ENCODE data around the gene ALDH16A1.
A peak's percentile ranks its signal among the peaks of the same experiment; 100 is the strongest.

ALDH16A1 gene

GRCh38 chr19:49473868-49474541 lies 21.0 kb downstream of the ALDH16A1 start, which contains the start of gene FLT3LG:
Gene FLT3LG, plus strand, starts transcription at chr19:49474215. Its CDS starts 425 bp downstream, at chr19:49474640.
- H3K4me3 ChIP-seq (ENCODE audit: low read length): peak within 1 kb of the TSS; percentile 76
- TF ChIP-seq, protein P1, sequence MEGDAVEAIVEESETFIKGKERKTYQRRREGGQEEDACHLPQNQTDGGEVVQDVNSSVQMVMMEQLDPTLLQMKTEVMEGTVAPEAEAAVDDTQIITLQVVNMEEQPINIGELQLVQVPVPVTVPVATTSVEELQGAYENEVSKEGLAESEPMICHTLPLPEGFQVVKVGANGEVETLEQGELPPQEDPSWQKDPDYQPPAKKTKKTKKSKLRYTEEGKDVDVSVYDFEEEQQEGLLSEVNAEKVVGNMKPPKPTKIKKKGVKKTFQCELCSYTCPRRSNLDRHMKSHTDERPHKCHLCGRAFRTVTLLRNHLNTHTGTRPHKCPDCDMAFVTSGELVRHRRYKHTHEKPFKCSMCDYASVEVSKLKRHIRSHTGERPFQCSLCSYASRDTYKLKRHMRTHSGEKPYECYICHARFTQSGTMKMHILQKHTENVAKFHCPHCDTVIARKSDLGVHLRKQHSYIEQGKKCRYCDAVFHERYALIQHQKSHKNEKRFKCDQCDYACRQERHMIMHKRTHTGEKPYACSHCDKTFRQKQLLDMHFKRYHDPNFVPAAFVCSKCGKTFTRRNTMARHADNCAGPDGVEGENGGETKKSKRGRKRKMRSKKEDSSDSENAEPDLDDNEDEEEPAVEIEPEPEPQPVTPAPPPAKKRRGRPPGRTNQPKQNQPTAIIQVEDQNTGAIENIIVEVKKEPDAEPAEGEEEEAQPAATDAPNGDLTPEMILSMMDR (conservative IDR thresholded peaks at IDR 0.05; ENCODE audit: low read length): peak; percentile 79
- DNase-seq (ENCODE audit: low read depth): peak; percentile 73

- TF ChIP-seq, protein P1 (conservative IDR thresholded peaks at IDR 0.05; ENCODE audit: low read length): no peak
- no peak for DNase-seq (ENCODE audit: low read depth)
- H3K4me3 ChIP-seq (ENCODE audit: low read length): peak overlapping the region; percentile 76
Measured at GRCh38 chr19:49474542-49474924, 21.5 kb downstream of the ALDH16A1 start.

DNA sequence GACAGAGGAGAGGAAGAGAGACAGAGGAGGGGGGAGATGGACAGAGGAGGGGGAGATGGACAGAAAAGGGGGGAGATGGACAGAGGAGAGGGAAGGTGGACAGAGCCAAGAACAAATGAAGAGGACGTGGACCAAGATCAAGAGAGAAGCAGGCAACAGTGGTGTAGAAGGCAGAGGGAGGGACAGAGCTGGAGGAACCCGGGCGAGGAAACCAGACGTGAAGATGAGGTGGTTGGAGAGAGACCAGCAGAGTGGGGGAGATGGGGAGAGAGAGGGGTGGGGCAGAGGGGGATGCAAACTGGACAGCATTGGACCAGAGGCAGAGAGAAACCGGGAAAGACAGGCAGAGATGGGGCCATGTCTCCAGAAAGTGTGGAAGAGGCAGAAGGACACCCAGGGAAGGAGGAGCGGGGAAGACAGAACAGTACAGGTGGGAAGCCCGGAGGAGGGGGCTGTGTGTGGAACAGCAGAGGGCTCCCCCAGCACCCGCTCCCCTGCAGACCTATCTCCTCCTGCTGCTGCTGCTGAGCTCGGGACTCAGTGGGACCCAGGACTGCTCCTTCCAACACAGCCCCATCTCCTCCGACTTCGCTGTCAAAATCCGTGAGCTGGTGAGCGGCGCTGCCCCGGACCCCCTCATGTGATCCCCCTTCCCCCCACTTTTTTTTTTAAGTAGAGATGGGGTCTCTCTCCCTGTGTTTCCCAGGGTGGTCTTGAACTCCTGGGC lies 22.3 kb downstream of the ALDH16A1 start:
- TF ChIP-seq, protein P1 (conservative IDR thresholded peaks at IDR 0.05; ENCODE audit: low read length): no peak
- peak overlapping the region; percentile 76 for H3K4me3 ChIP-seq (ENCODE audit: low read length)
- no peak for DNase-seq (ENCODE audit: low read depth)

DNA sequence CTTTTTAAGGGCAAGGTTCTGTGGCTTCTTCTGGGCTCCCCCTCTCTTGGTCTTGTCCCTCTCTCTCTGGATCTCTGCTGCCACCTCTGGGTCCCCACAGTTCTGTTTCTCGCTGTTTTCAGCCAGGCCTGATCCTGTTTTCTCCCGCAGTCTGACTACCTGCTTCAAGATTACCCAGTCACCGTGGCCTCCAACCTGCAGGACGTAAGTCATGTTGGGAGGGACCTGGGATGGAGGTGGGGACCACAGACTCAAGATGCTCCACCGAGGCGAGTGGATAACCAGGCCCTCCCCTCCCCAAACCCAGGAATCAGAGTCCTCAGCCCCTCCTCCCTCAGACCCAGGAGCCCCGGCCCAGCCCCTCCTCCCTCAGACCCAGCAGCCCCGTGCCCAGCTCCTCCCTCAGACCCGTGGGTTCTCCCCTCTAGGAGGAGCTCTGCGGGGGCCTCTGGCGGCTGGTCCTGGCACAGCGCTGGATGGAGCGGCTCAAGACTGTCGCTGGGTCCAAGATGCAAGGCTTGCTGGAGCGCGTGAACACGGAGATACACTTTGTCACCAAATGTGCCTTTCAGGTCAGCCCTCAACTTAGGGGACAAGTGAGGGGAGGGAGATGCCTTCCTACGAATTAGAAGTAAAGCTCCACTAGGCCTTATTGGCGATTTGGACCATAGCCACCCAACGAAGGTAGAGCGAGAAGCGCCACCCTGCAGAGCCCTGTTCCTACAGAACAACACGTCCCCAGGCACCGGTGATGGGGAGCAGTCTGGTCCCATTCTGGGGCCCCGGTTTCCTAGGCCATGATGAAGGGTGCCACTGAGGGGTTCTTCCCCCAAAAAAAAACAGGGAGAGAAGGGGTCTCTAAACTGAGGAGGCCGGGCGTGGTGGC lies 23.2 kb downstream of the ALDH16A1 start:
- DNase-seq (ENCODE audit: low read depth): no peak
- no peak overlapping the region for H3K4me3 ChIP-seq (ENCODE audit: low read length)

GRCh38 chr19:49479975-49480628 lies 27.1 kb downstream of the ALDH16A1 start:
- TF ChIP-seq, protein P1 (conservative IDR thresholded peaks at IDR 0.05; ENCODE audit: low read length): no peak
- H3K4me3 ChIP-seq (ENCODE audit: low read length): no peak overlapping the region
- DNase-seq (ENCODE audit: low read depth): no peak

More for the DNA sequence above, 23.2 kb downstream of the ALDH16A1 start:
- TF ChIP-seq, protein P1 (conservative IDR thresholded peaks at IDR 0.05; ENCODE audit: low read length): peak; percentile 60

DNA sequence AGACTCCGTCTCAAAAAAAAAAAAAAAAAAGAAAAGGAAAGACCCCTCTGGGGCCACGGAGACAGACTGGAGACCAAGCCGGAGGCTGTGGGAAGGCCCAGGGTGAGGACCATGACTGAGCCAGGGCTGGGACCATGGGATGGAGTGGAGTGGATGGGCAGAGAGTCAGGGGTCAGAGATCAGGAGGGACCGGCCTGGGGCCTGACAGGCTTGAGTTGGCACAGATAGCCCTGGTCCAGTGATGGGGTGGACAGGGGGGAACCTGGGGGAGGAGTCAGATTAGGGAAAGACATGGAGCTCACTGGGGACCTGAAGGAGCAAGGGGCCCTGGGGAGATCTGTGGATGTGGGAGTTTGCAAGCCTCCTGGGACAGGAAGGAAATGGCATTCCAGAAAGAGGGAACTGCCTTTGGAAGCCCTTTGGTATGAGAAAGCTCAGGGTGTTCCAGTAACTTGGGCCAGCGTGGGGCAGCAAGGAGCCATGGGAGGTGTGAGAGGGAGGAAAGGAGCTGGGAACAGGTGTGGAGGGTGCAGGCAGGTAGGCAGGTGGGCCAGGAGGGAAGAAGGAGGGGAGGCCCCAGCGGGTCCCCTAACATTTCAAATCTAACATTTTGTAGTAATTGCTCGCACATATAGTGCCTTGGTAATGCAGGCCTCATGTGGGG lies 28.1 kb downstream of the ALDH16A1 start:
- DNase-seq (ENCODE audit: low read depth): no peak
- TF ChIP-seq, protein P1 (conservative IDR thresholded peaks at IDR 0.05; ENCODE audit: low read length): no peak
- no peak overlapping the region for H3K4me3 ChIP-seq (ENCODE audit: low read length)

Measured in AG10803 (cell line).